ENCODE measurements around the gene R3HDM2. TPM values are rescaled to one million over a fixed set of nuclear protein-coding genes. Genes with fewer than 3 reads are reported as not detected.

R3HDM2 gene
- total RNA-seq, 1 experiment from 2014 or later, result 34.7 TPM

- TF ChIP-seq, protein P1, sequence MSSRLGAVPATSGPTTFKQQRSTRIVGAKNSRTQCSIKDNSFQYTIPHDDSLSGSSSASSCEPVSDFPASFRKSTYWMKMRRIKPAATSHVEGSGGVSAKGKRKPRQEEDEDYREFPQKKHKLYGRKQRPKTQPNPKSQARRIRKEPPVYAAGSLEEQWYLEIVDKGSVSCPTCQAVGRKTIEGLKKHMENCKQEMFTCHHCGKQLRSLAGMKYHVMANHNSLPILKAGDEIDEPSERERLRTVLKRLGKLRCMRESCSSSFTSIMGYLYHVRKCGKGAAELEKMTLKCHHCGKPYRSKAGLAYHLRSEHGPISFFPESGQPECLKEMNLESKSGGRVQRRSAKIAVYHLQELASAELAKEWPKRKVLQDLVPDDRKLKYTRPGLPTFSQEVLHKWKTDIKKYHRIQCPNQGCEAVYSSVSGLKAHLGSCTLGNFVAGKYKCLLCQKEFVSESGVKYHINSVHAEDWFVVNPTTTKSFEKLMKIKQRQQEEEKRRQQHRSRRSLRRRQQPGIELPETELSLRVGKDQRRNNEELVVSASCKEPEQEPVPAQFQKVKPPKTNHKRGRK (CRISPR knock-in tag; IDR thresholded peaks at IDR 0.05; ENCODE audit: borderline replicate concordance), result no peak
- TF ChIP-seq NR2C2 (CRISPR knock-in tag; IDR thresholded peaks at IDR 0.05) (no peak), SMAD3 (CRISPR knock-in tag; IDR thresholded peaks at IDR 0.05; ENCODE audit: borderline replicate concordance) (no peak), ZNF425 (CRISPR knock-in tag; conservative IDR thresholded peaks at IDR 0.05) (no peak), SMAD4 (CRISPR knock-in tag; IDR thresholded peaks at IDR 0.05) (no peak), CBFB (CRISPR knock-in tag; IDR thresholded peaks at IDR 0.05; ENCODE audit: low read depth) (no peak), ZSCAN18 (CRISPR knock-in tag; IDR thresholded peaks at IDR 0.05) (no peak), NFATC4 (CRISPR knock-in tag; IDR thresholded peaks at IDR 0.05) (no peak), ETV6 (CRISPR knock-in tag; IDR thresholded peaks at IDR 0.05) (no peak), PRRX2 (CRISPR knock-in tag; IDR thresholded peaks at IDR 0.05) (no peak)
- TF ChIP-seq, protein P2, sequence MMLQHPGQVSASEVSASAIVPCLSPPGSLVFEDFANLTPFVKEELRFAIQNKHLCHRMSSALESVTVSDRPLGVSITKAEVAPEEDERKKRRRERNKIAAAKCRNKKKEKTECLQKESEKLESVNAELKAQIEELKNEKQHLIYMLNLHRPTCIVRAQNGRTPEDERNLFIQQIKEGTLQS (CRISPR knock-in tag; conservative IDR thresholded peaks at IDR 0.05), result no peak
- TF ChIP-seq, protein P3, sequence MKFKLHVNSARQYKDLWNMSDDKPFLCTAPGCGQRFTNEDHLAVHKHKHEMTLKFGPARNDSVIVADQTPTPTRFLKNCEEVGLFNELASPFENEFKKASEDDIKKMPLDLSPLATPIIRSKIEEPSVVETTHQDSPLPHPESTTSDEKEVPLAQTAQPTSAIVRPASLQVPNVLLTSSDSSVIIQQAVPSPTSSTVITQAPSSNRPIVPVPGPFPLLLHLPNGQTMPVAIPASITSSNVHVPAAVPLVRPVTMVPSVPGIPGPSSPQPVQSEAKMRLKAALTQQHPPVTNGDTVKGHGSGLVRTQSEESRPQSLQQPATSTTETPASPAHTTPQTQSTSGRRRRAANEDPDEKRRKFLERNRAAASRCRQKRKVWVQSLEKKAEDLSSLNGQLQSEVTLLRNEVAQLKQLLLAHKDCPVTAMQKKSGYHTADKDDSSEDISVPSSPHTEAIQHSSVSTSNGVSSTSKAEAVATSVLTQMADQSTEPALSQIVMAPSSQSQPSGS (CRISPR knock-in tag; IDR thresholded peaks at IDR 0.05; ENCODE audit: borderline replicate concordance, low read depth), result no peak
These were observed 46.3 kb upstream of the R3HDM2 start (continued) for GRCh38 chr12:57476993-57477709.

DNA sequence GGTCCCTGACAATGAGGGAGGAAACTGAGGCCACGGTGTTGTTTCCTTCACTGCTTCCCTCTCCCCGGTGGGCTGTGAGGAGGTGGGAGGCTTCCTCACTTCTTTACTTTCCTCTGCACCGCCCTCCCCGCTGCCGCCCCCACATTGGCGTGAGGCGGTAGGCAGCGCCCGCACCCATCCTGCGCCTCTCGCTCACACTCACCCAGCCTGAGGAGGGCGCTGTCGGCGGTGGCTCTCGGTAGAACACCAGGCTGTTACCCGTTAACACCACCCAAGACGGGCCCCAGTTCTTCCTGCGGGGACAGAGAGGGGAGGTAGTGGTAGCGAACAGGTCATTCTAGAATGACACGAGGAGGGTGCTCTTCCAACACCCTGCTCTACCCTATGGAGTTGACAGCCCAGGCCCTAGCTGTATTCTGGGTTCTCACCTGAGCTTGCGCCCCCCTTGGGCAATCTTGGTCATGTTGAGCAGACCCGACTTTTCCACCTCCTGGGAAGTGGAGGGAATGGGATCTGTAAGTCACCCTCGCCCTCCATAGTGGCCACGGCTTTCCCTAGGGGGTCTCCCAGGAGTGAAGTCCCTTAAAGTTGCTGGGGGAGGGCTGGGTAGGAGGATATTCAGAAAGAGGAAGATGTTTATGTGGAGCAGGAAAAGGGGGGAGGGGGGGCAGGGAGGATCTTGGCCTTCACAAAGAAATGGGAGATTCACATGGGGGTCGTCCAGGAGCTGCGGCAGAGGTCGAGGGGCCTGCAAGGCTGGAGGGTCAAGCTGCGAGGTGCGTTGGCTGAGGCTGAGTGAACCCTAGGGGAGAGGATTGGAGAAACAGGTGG, 45.5 kb upstream of the R3HDM2 start:
- DNase-seq (ENCODE audit: low spot score), result peak; percentile 68
- Mint-ChIP-seq H3K36me3 (no peaks in the 10 kb centered on the region), H3K9me3 (no peaks in the 10 kb centered on the region), H3K4me3 (peak overlapping the region; percentile 77), H3K27ac (no peak overlapping the region), H3K4me1 (peaks cover 35% of the 10 kb centered on the region), H3K27me3 (ENCODE audit: low read depth) (peaks cover 99% of the 10 kb centered on the region)
- ATAC-seq, result peak; percentile 44
- POLR2A ChIA-PET, result interaction anchor here (0.6 to 1.7 kb wide), 2 partner anchors 11 to 18 kb away, joined by 6 to 8 read pairs; no protein-coding TSS in a partner anchor
- CTCF ChIA-PET, result interaction anchor here (0.6 to 5.0 kb wide), 18 partner anchors 10 to 389 kb away, joined by 3 to 88 read pairs (median 5); partner anchors contain the start of genes GLI1 and SHMT2
- TF ChIP-seq FOXK1 (CRISPR knock-in tag; IDR thresholded peaks at IDR 0.05) (0 out of 2 replicates have a peak, but pooled peaks have one; percentile 26), TP53 (CRISPR knock-in tag; IDR thresholded peaks at IDR 0.05) (no peak), ZNF138 (CRISPR knock-in tag; conservative IDR thresholded peaks at IDR 0.05) (no peak), MLX (CRISPR knock-in tag; IDR thresholded peaks at IDR 0.05) (no peak), MAX (CRISPR knock-in tag; IDR thresholded peaks at IDR 0.05) (peak; percentile 17; the same call in 1 of the 2 replicates), ZBTB21 (CRISPR knock-in tag; IDR thresholded peaks at IDR 0.05; ENCODE audit: borderline replicate concordance) (0 out of 2 replicates have a peak, but pooled peaks have one; percentile 17), HMGA2 (CRISPR knock-in tag; IDR thresholded peaks at IDR 0.05) (no peak)
- TF ChIP-seq, protein P4, sequence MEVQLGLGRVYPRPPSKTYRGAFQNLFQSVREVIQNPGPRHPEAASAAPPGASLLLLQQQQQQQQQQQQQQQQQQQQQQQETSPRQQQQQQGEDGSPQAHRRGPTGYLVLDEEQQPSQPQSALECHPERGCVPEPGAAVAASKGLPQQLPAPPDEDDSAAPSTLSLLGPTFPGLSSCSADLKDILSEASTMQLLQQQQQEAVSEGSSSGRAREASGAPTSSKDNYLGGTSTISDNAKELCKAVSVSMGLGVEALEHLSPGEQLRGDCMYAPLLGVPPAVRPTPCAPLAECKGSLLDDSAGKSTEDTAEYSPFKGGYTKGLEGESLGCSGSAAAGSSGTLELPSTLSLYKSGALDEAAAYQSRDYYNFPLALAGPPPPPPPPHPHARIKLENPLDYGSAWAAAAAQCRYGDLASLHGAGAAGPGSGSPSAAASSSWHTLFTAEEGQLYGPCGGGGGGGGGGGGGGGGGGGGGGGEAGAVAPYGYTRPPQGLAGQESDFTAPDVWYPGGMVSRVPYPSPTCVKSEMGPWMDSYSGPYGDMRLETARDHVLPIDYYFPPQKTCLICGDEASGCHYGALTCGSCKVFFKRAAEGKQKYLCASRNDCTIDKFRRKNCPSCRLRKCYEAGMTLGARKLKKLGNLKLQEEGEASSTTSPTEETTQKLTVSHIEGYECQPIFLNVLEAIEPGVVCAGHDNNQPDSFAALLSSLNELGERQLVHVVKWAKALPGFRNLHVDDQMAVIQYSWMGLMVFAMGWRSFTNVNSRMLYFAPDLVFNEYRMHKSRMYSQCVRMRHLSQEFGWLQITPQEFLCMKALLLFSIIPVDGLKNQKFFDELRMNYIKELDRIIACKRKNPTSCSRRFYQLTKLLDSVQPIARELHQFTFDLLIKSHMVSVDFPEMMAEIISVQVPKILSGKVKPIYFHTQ (CRISPR knock-in tag; IDR thresholded peaks at IDR 0.05), result no peak
- TF ChIP-seq, protein P5, sequence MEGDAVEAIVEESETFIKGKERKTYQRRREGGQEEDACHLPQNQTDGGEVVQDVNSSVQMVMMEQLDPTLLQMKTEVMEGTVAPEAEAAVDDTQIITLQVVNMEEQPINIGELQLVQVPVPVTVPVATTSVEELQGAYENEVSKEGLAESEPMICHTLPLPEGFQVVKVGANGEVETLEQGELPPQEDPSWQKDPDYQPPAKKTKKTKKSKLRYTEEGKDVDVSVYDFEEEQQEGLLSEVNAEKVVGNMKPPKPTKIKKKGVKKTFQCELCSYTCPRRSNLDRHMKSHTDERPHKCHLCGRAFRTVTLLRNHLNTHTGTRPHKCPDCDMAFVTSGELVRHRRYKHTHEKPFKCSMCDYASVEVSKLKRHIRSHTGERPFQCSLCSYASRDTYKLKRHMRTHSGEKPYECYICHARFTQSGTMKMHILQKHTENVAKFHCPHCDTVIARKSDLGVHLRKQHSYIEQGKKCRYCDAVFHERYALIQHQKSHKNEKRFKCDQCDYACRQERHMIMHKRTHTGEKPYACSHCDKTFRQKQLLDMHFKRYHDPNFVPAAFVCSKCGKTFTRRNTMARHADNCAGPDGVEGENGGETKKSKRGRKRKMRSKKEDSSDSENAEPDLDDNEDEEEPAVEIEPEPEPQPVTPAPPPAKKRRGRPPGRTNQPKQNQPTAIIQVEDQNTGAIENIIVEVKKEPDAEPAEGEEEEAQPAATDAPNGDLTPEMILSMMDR (IDR thresholded peaks at IDR 0.05), result peak; percentile 63

Data from WTC11 (cell line).